GM18498 (cell line): ENCODE measurements around the gene SLC35D2.
"Not testable (repeated sequence)": the region's sequence is repeated elsewhere in the genome, so short reads cannot be mapped to it uniquely, and the experiment has no call there.

ENCODE experiments used
- ATAC-seq: cut with Tn5 transposase; IDR thresholded peaks from one replicate; pipeline ENCODE4 v1.9.1; 2021; ENCODE audit warnings: mild to moderate bottlenecking, moderate library complexity; ENCODE audit not compliant: unreplicated experiment

SLC35D2 gene

GRCh38 chr9:96362119-96362518 is 21.4 kb downstream of the SLC35D2 start:
- not testable (repeated sequence) for ATAC-seq

GRCh38 chr9:96361668-96362067 is 21.8 kb downstream of the SLC35D2 start:
- ATAC-seq: no peak

- ATAC-seq: no peak
Measured at GRCh38 chr9:96360976-96361375, 22.5 kb downstream of the SLC35D2 start.

- not testable (repeated sequence) for ATAC-seq
Measured at GRCh38 chr9:96360523-96360922, 23.0 kb downstream of the SLC35D2 start.

- no peak for ATAC-seq
Measured at GRCh38 chr9:96350866-96351265, 32.6 kb downstream of the SLC35D2 start.

- ATAC-seq: no peak
Measured at GRCh38 chr9:96348261-96348660, 35.2 kb downstream of the SLC35D2 start.

- ATAC-seq: no peak
Measured at GRCh38 chr9:96345551-96345950, 38.0 kb downstream of the SLC35D2 start.

- ATAC-seq: no peak
Measured at GRCh38 chr9:96344458-96345180, 38.9 kb downstream of the SLC35D2 start.

GRCh38 chr9:96343515-96344360 is 39.8 kb downstream of the SLC35D2 start:
- no peak for ATAC-seq

GRCh38 chr9:96342571-96343245 is 40.8 kb downstream of the SLC35D2 start:
- ATAC-seq: no peak

- no peak for ATAC-seq
Measured at GRCh38 chr9:96340707-96341106, 42.8 kb downstream of the SLC35D2 start.

GRCh38 chr9:96338299-96338698 is 45.2 kb downstream of the SLC35D2 start:
- ATAC-seq: no peak

GRCh38 chr9:96333958-96334357 is 49.6 kb downstream of the SLC35D2 start:
- ATAC-seq: no peak

- ATAC-seq: no peak
Measured at GRCh38 chr9:96331236-96331947, 52.1 kb downstream of the SLC35D2 start.

GRCh38 chr9:96327694-96328352 is 55.7 kb downstream of the SLC35D2 start:
- no peak for ATAC-seq

- no peak for ATAC-seq
Measured at GRCh38 chr9:96323169-96323568, 60.3 kb downstream of the SLC35D2 start.

- ATAC-seq: not testable (repeated sequence)
Measured at GRCh38 chr9:96322736-96323135, 60.8 kb downstream of the SLC35D2 start.

GRCh38 chr9:96322210-96322609 is 61.3 kb downstream of the SLC35D2 start:
- not testable (repeated sequence) for ATAC-seq

- no peak for ATAC-seq
Measured at GRCh38 chr9:96321515-96321914, 62.0 kb downstream of the SLC35D2 start.

GRCh38 chr9:96320749-96321280 is 62.7 kb downstream of the SLC35D2 start:
- no peak for ATAC-seq
